Endothelial cell of umbilical vein (primary cell): ENCODE data around the gene MYO1B. TPM values are rescaled to one million over a fixed set of nuclear protein-coding genes. Genes with fewer than 3 reads are reported as not detected.

Source experiments
- BruUV-seq: library from RNA; stranded (reverse); fragments of 400-500 nt; replicated peaks from 2 replicates; lab custom pipeline; 2021; lab: Mats Ljungman, UMichigan
- CTCF ChIA-PET: fragments of 300-600, 350-600 bp; sonication (Branson Sonifier 250); formaldehyde crosslinking; loops from one replicate; lab custom pipeline; 2021; ENCODE audit warnings: antibody characterized with exemption, inconsistent platforms; lab: Charles Lee
- POLR2A ChIA-PET: fragments of 300-600, 350-600 bp; sonication (Branson Sonifier 250); formaldehyde crosslinking; loops from one replicate; lab custom pipeline; 2021; ENCODE audit warnings: antibody characterized with exemption, inconsistent platforms; lab: Charles Lee
- DNase-seq: peaks from one replicate; pipeline ENCODE4 v3.0.0-alpha.2; 2011; ENCODE audit warnings: low read depth, low spot score
- FAIRE-seq: peaks from 2 replicates; lab custom pipeline; 2011; peaks lifted over from hg19 to GRCh38; lab: Jason Lieb, UNC
- H2AFZ ChIP-seq: 2 replicates; pipeline ENCODE4 v1.6.0; 2012; ENCODE audit warnings: low read depth, low read length, control low read depth, inconsistent platforms
- H3K27ac ChIP-seq: 2 replicates; pipeline ENCODE4 v1.5.1; 2011; ENCODE audit warnings: low read depth, mild to moderate bottlenecking, control low read depth, low read length, moderate library complexity; ENCODE audit not compliant: insufficient read depth
- H3K27me3 ChIP-seq, 2 experiments: 2 replicates each; pipeline versions ENCODE4 v1.6.0 to v1.6.1; 2011; ENCODE audit warnings: low read length in 2 of 2, mixed read lengths in 1 of 2; ENCODE audit not compliant: control insufficient read depth in 2 of 2, insufficient read depth in 2 of 2
- H3K36me3 ChIP-seq, 2 experiments: 2 replicates in 1 of 2; 3 replicates in 1 of 2; pipeline ENCODE4 v1.5.1; 2011; ENCODE audit warnings: low read length in 2 of 2, mild to moderate bottlenecking in 1 of 2, moderate library complexity in 1 of 2; ENCODE audit not compliant: control insufficient read depth in 2 of 2, insufficient read depth in 2 of 2; ENCODE audit errors: extremely low read depth in 1 of 2
- H3K4me1 ChIP-seq: 3 replicates; pipeline ENCODE4 v1.5.1; 2011; ENCODE audit warnings: mild to moderate bottlenecking, low read length; ENCODE audit not compliant: control insufficient read depth, insufficient read depth; ENCODE audit errors: extremely low read depth
- H3K4me2 ChIP-seq: 2 replicates; pipeline ENCODE4 v1.6.1; 2011; ENCODE audit warnings: low read length, control low read depth, mixed read lengths; ENCODE audit not compliant: insufficient read depth
- H3K4me3 ChIP-seq, 3 experiments: fragments of 200-600 bp in 1 of 3; sonication (generic), shearing (Covaris generic) in 1 of 3; replicated peaks in 1 of 3; 2 replicates each; pipeline ENCODE4 v1.5.1; 2011 to 2016; ENCODE audit warnings: control low read depth in 3 of 3, low read length in 3 of 3, mild to moderate bottlenecking in 2 of 3, inconsistent platforms in 1 of 3, low read depth in 1 of 3, moderate library complexity in 1 of 3; ENCODE audit not compliant: insufficient read depth in 1 of 3
- H3K79me2 ChIP-seq: 2 replicates; pipeline ENCODE4 v1.6.0; 2012; ENCODE audit warnings: low read length, inconsistent platforms; ENCODE audit not compliant: control insufficient read depth, insufficient read depth
- H3K9ac ChIP-seq: replicated peaks from 2 replicates; pipeline ENCODE3; 2011; ENCODE audit warnings: low read length, control low read depth; ENCODE audit not compliant: insufficient read depth; ENCODE audit errors: extremely low read depth
- H3K9me1 ChIP-seq: replicated peaks from 3 replicates; pipeline ENCODE4 v1.6.0; 2011; ENCODE audit warnings: mild to moderate bottlenecking, low read length; ENCODE audit not compliant: control insufficient read depth, insufficient read depth; ENCODE audit errors: extremely low read depth
- H3K9me3 ChIP-seq: replicated peaks from 2 replicates; pipeline ENCODE4 v1.5.1; 2012; ENCODE audit warnings: low read length, inconsistent platforms; ENCODE audit not compliant: control insufficient read depth, insufficient read depth
- H4K20me1 ChIP-seq: replicated peaks from 2 replicates; pipeline ENCODE3; 2011; ENCODE audit warnings: mild to moderate bottlenecking, low read length; ENCODE audit not compliant: control insufficient read depth, insufficient read depth; ENCODE audit errors: extremely low read depth
- EZH2 ChIP-seq: IDR thresholded peaks from 2 replicates; pipeline ENCODE4 v1.6.1; 2012; ENCODE audit warnings: borderline replicate concordance, low read depth, mild to moderate bottlenecking, moderate library complexity, low read length, inconsistent platforms; ENCODE audit not compliant: severe bottlenecking
- FOS ChIP-seq: IDR thresholded peaks from 2 replicates; pipeline ENCODE4 v1.6.1; 2011; ENCODE audit warnings: mild to moderate bottlenecking, low read length, moderate library complexity, borderline replicate concordance; ENCODE audit not compliant: insufficient read depth
- GATA2 ChIP-seq: IDR thresholded peaks from 2 replicates; pipeline ENCODE4 v1.7.0; 2011; ENCODE audit warnings: low read depth, mild to moderate bottlenecking, moderate library complexity, mixed read lengths, low read length; ENCODE audit not compliant: insufficient read length, insufficient read depth
- JUN ChIP-seq: IDR thresholded peaks from 2 replicates; pipeline ENCODE4 v1.6.1; 2011; ENCODE audit warnings: borderline replicate concordance, low read depth; ENCODE audit not compliant: insufficient read length, insufficient read depth
- MAX ChIP-seq: IDR thresholded peaks from 2 replicates; pipeline ENCODE4 v1.6.1; 2011; ENCODE audit not compliant: insufficient read depth, insufficient read length
- POLR2A ChIP-seq: IDR thresholded peaks from 2 replicates; pipeline ENCODE4 v1.6.1; 2012; ENCODE audit warnings: low read depth, mild to moderate bottlenecking, control low read depth, low read length
- POLR2AphosphoS5 ChIP-seq: IDR thresholded peaks from 2 replicates; pipeline ENCODE4 v1.6.1; 2012; ENCODE audit warnings: low read depth, mild to moderate bottlenecking, control low read depth, low read length, moderate library complexity; ENCODE audit not compliant: insufficient read depth
- dilution Hi-C: fragments of 300-500 bp; cut with MboI; formaldehyde crosslinking; loops from one replicate; pipeline ENCODE4 v1.15.0; 2019; ENCODE audit warnings: low sequenced_read_pairs; ENCODE audit not compliant: extremely low pct_ligation_motif_present
- intact Hi-C: fragments of 100-400 bp; cut with micrococcal nuclease; formaldehyde crosslinking; loops from one replicate; pipeline ENCODE4 v1.10.0; 2022
- polyA plus RNA-seq, 4 experiments: library from polyadenylated mRNA; depleted of rRNA in 3 of 4; stranded (reverse) in 3 of 4; unstranded in 1 of 4; fragments of >200 nt; gene quantifications; 2 replicates each; pipeline versions ENCODE4 v1.2.1 to v1.2.3, GENCODE V29; 2011 to 2012; ENCODE audit warnings: missing spikeins in 1 of 4
- total RNA-seq: library from RNA; stranded (reverse); gene quantifications from 2 replicates; pipeline ENCODE4 v1.2.3, GENCODE V29; 2021
- TF ChIP-seq, protein P1 (sequence below), 2 donors: IDR thresholded peaks; 1 replicate in 1 of 2; 2 replicates in 1 of 2; pipeline ENCODE4 v1.5.1; 2011; ENCODE audit warnings: low read length in 2 of 2, mild to moderate bottlenecking in 2 of 2, moderate library complexity in 2 of 2, control low read depth in 1 of 2, inconsistent platforms in 1 of 2, low read depth in 1 of 2; ENCODE audit not compliant: insufficient read depth in 1 of 2; ENCODE audit errors: extremely low read depth in 1 of 2

The MYO1B gene
- total and polyA plus RNA-seq, 2 donors (not counting 3 experiments of a cell fraction or from before 2014, with no cell fraction given): 8.7 to 51.1 TPM

GRCh38 chr2:191465766-191466420 is 220.7 kb downstream of the MYO1B start:
- DNase-seq: no peak
- no peaks in the 10 kb centered on the region for H3K79me2 ChIP-seq
- H3K9ac ChIP-seq: no peak overlapping the region
- no peaks in the 10 kb centered on the region for H3K27me3 ChIP-seq
- TF ChIP-seq FOS (no peak), JUN (no peak), POLR2A (no peak), EZH2 (no peak), GATA2 (no peak), POLR2AphosphoS5 (no peak), MAX (no peak)
- TF ChIP-seq, protein P1, sequence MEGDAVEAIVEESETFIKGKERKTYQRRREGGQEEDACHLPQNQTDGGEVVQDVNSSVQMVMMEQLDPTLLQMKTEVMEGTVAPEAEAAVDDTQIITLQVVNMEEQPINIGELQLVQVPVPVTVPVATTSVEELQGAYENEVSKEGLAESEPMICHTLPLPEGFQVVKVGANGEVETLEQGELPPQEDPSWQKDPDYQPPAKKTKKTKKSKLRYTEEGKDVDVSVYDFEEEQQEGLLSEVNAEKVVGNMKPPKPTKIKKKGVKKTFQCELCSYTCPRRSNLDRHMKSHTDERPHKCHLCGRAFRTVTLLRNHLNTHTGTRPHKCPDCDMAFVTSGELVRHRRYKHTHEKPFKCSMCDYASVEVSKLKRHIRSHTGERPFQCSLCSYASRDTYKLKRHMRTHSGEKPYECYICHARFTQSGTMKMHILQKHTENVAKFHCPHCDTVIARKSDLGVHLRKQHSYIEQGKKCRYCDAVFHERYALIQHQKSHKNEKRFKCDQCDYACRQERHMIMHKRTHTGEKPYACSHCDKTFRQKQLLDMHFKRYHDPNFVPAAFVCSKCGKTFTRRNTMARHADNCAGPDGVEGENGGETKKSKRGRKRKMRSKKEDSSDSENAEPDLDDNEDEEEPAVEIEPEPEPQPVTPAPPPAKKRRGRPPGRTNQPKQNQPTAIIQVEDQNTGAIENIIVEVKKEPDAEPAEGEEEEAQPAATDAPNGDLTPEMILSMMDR (IDR thresholded peaks at IDR 0.05; ENCODE audit: extremely low read depth in 1 of 2, insufficient read depth in 1 of 2, low read depth in 1 of 2, low read length in 2 of 2): no peak
- H3K4me1 ChIP-seq: peaks cover 12% of the 10 kb centered on the region
- peak overlapping the region; percentile 49 for H3K4me2 ChIP-seq
- no peaks in the 10 kb centered on the region for H3K36me3 ChIP-seq
- peak; percentile 79 for FAIRE-seq
- H2AFZ ChIP-seq: no peak overlapping the region
- ChIA-PET CTCF (interaction anchor here (0.8 to 1.1 kb wide), 3 partner anchors 24 to 248 kb away, joined by 3 to 5 read pairs (median 3); no protein-coding TSS in a partner anchor), POLR2A (no interaction called here)
- intact Hi-C loops: no loop called here
- no peaks in the 10 kb centered on the region for H4K20me1 ChIP-seq
- H3K27ac ChIP-seq: peak overlapping the region; percentile 26
- TSS peak; percentile 36 for BruUV-seq
- H3K9me3 ChIP-seq: no peaks in the 10 kb centered on the region
- no peaks in the 10 kb centered on the region for H3K9me1 ChIP-seq
- dilution Hi-C loops: no loop called here
- H3K4me3 ChIP-seq: no peak overlapping the region
